ENCODE results near the gene UVRAG. TPM values are rescaled to one million over a fixed set of nuclear protein-coding genes. Genes with fewer than 3 reads are reported as not detected.

UVRAG gene
- total and polyA plus RNA-seq, 2 of the 13 experiments (the other 11 are each of a cell fraction or from before 2014, with no cell fraction given) = 9.7 to 17.3 TPM

DNA sequence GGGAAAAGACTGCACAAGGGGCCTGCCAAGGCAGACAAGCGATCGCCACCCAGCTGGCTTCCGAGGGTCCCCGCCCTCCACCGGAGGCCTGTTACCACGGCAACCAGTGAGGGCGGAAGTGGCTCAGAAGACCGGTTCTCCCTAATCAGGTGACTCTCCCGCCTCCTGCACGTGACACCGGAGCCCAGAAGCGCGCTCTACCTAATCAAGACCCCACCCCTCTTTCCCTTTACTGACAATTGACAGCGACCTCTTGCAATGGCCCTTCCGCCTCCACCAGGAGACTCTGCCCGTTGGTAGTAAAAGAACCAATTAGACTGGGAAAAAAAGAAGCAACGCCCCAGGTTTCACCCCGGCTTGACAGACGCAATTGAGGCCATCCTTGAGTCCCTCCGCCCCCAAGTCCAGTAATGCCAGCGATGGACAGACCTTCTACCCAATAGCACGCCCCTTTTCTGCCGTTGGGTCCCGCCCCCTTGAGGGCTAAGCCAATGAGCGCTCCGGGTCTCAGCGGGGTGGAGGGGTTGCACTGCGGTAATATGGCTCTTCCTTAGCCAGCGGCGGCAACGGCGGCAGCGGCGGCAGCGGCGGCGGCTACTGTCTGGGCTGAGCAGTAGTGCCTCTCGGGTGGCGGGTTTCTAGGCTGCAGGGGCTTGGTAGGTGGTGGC lies at the start of gene UVRAG (continued):
- TF ChIP-seq SIN3A (IDR thresholded peaks at IDR 0.05; ENCODE audit: borderline replicate concordance, low read depth, low read length) = peak; percentile 97
- TF ChIP-seq, protein P1, sequence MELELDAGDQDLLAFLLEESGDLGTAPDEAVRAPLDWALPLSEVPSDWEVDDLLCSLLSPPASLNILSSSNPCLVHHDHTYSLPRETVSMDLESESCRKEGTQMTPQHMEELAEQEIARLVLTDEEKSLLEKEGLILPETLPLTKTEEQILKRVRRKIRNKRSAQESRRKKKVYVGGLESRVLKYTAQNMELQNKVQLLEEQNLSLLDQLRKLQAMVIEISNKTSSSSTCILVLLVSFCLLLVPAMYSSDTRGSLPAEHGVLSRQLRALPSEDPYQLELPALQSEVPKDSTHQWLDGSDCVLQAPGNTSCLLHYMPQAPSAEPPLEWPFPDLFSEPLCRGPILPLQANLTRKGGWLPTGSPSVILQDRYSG (CRISPR knock-in tag; IDR thresholded peaks at IDR 0.05) = no peak
- TF ChIP-seq HDAC2 (CRISPR knock-in tag; IDR thresholded peaks at IDR 0.05) = peak; percentile 34; the same call in 1 of the 2 replicates
- TF ChIP-seq ZNF501 (CRISPR knock-in tag; IDR thresholded peaks at IDR 0.05) = no peak
- no peak for TF ChIP-seq MED8 (CRISPR knock-in tag; IDR thresholded peaks at IDR 0.05; ENCODE audit: insufficient replicate concordance)
- no peak for TF ChIP-seq GPN1 (CRISPR knock-in tag; IDR thresholded peaks at IDR 0.05; ENCODE audit: borderline replicate concordance)
- no peak for TF ChIP-seq ZNF605 (CRISPR knock-in tag; IDR thresholded peaks at IDR 0.05)
- no peak for TF ChIP-seq MEIS1 (CRISPR knock-in tag; IDR thresholded peaks at IDR 0.05; ENCODE audit: borderline replicate concordance)
- no peak for TF ChIP-seq ZNF816 (CRISPR knock-in tag; IDR thresholded peaks at IDR 0.05; ENCODE audit: borderline replicate concordance)
- TF ChIP-seq, protein P2, sequence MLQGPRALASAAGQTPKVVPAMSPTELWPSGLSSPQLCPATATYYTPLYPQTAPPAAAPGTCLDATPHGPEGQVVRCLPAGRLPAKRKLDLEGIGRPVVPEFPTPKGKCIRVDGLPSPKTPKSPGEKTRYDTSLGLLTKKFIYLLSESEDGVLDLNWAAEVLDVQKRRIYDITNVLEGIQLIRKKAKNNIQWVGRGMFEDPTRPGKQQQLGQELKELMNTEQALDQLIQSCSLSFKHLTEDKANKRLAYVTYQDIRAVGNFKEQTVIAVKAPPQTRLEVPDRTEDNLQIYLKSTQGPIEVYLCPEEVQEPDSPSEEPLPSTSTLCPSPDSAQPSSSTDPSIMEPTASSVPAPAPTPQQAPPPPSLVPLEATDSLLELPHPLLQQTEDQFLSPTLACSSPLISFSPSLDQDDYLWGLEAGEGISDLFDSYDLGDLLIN (CRISPR knock-in tag; IDR thresholded peaks at IDR 0.05; ENCODE audit: borderline replicate concordance) = no peak
- no peak for TF ChIP-seq HMG20B (CRISPR knock-in tag; conservative IDR thresholded peaks at IDR 0.05)
- no peak for TF ChIP-seq ZBTB7A (CRISPR knock-in tag; IDR thresholded peaks at IDR 0.05)
- TF ChIP-seq MYC (CRISPR knock-in tag; IDR thresholded peaks at IDR 0.05; ENCODE audit: borderline replicate concordance) = peak; percentile 37; the same call in 1 of the 2 replicates
- TF ChIP-seq KLF13 (CRISPR knock-in tag; IDR thresholded peaks at IDR 0.05) = no peak
- TF ChIP-seq XRCC5 (optimal IDR thresholded peaks at IDR 0.05; ENCODE audit: low read length) = no peak
- TF ChIP-seq BCL6 (CRISPR knock-in tag; IDR thresholded peaks at IDR 0.05) = no peak
- no peak for TF ChIP-seq ZFP41 (CRISPR knock-in tag; IDR thresholded peaks at IDR 0.05; ENCODE audit: borderline replicate concordance)
- TF ChIP-seq ZNF777 (CRISPR knock-in tag; IDR thresholded peaks at IDR 0.05) = 0 out of 2 replicates have a peak, but pooled peaks have one; percentile 52
- no peak for TF ChIP-seq ZBTB21 (CRISPR knock-in tag; IDR thresholded peaks at IDR 0.05)
- no peak for TF ChIP-seq TP53 (CRISPR knock-in tag; conservative IDR thresholded peaks at IDR 0.05)
- no peak for TF ChIP-seq SIN3B (IDR thresholded peaks at IDR 0.05; ENCODE audit: low read length)
- TF ChIP-seq, protein P3, sequence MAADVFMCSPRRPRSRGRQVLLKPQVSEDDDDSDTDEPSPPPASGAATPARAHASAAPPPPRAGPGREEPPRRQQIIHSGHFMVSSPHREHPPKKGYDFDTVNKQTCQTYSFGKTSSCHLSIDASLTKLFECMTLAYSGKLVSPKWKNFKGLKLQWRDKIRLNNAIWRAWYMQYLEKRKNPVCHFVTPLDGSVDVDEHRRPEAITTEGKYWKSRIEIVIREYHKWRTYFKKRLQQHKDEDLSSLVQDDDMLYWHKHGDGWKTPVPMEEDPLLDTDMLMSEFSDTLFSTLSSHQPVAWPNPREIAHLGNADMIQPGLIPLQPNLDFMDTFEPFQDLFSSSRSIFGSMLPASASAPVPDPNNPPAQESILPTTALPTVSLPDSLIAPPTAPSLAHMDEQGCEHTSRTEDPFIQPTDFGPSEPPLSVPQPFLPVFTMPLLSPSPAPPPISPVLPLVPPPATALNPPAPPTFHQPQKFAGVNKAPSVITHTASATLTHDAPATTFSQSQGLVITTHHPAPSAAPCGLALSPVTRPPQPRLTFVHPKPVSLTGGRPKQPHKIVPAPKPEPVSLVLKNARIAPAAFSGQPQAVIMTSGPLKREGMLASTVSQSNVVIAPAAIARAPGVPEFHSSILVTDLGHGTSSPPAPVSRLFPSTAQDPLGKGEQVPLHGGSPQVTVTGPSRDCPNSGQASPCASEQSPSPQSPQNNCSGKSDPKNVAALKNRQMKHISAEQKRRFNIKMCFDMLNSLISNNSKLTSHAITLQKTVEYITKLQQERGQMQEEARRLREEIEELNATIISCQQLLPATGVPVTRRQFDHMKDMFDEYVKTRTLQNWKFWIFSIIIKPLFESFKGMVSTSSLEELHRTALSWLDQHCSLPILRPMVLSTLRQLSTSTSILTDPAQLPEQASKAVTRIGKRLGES (CRISPR knock-in tag; IDR thresholded peaks at IDR 0.05; ENCODE audit: borderline replicate concordance) = no peak
- TF ChIP-seq ZFP1 (CRISPR knock-in tag; IDR thresholded peaks at IDR 0.05) = no peak
- no peak for TF ChIP-seq REPIN1 (CRISPR knock-in tag; IDR thresholded peaks at IDR 0.05; ENCODE audit: borderline replicate concordance, low read depth)

All from HepG2 (cell line).